ENCODE data around the gene SPTBN4. TPM values are rescaled to one million over a fixed set of nuclear protein-coding genes. Genes with fewer than 3 reads are reported as not detected.

Gene SPTBN4
- total RNA-seq, 4 donors from 2014 or later, result 4.7 to 9.4 (median 5.9) TPM

- H3K9me3 ChIP-seq, result no peaks in the 10 kb centered on the region
- no peaks in the 10 kb centered on the region for H3K36me3 ChIP-seq
- no peak overlapping the region for H3K27ac ChIP-seq
- WGBS, 2 donors (ENCODE audit: low coverage in 1 of 2), result 89% methylated on average over 3 of the region's 3 CpGs; no CpG with 5 or more reads in 1 of the 2 donors
- H3K27me3 ChIP-seq, result no peaks in the 10 kb centered on the region
- no peak for ATAC-seq
- TF ChIP-seq EP300 (IDR thresholded peaks at IDR 0.05), result no peak
- H3K4me1 ChIP-seq, result peaks cover 0 to 5% (median 0%) of the 10 kb centered on the region in 3 donors
- no peak overlapping the region for H3K4me3 ChIP-seq
Measured at GRCh38 chr19:40486017-40486416, 19.2 kb downstream of the SPTBN4 start.

GRCh38 chr19:40489882-40490230 lies 23.1 kb downstream of the SPTBN4 start:
- Histone ChIP-seq H3K9me3 (no peaks in the 10 kb centered on the region), H3K36me3 (peaks cover 0 to 19% of the 10 kb centered on the region in 2 donors), H3K4me3 (no peak overlapping the region), H3K27ac (no peak overlapping the region), H3K4me1 (peaks cover 0 to 5% (median 0%) of the 10 kb centered on the region in 3 donors), H3K27me3 (no peaks in the 10 kb centered on the region)
- WGBS, 2 donors (ENCODE audit: low coverage in 1 of 2), result 32 to 67% methylated on average over 1 to 5 of the region's 25 CpGs
- no peak for ATAC-seq
- no peak for TF ChIP-seq CTCF (IDR thresholded peaks at IDR 0.05)
- no peak for TF ChIP-seq POLR2AphosphoS5 (IDR thresholded peaks at IDR 0.05)
- TF ChIP-seq POLR2A (IDR thresholded peaks at IDR 0.05), result no peak
- TF ChIP-seq EP300 (IDR thresholded peaks at IDR 0.05), result no peak

- ATAC-seq, result no peak
- WGBS, 2 donors (ENCODE audit: low coverage in 1 of 2), result 95 to 100% methylated on average over 2 of the region's 3 CpGs
Measured at GRCh38 chr19:40492274-40492673, 25.5 kb downstream of the SPTBN4 start.

GRCh38 chr19:40493778-40494177 lies 27.0 kb downstream of the SPTBN4 start:
- Histone ChIP-seq H3K27ac (no peak overlapping the region), H3K4me3 (no peak overlapping the region), H3K27me3 (no peaks in the 10 kb centered on the region), H3K4me1 (no peaks in the 10 kb centered on the region), H3K9me3 (no peaks in the 10 kb centered on the region), H3K36me3 (peaks cover 0 to 53% of the 10 kb centered on the region in 2 donors)
- WGBS, 2 donors (ENCODE audit: low coverage in 1 of 2), result 71 to 72% methylated on average over 1 to 2 of the region's 4 CpGs
- ATAC-seq, result no peak
- no peak for TF ChIP-seq CTCF (IDR thresholded peaks at IDR 0.05)
- no peak for TF ChIP-seq POLR2AphosphoS5 (IDR thresholded peaks at IDR 0.05)

More at GRCh38 chr19:40492274-40492673, 25.5 kb downstream of the SPTBN4 start:
- peaks cover 0 to 5% (median 0%) of the 10 kb centered on the region in 3 donors for H3K4me1 ChIP-seq
- TF ChIP-seq CTCF (IDR thresholded peaks at IDR 0.05), result no peak
- TF ChIP-seq POLR2A (IDR thresholded peaks at IDR 0.05), result no peak
- no peak for TF ChIP-seq POLR2AphosphoS5 (IDR thresholded peaks at IDR 0.05)
- no peak for TF ChIP-seq EP300 (IDR thresholded peaks at IDR 0.05)
- H3K27me3 ChIP-seq, result no peaks in the 10 kb centered on the region
- H3K27ac ChIP-seq, result no peak overlapping the region
- no peak overlapping the region for H3K4me3 ChIP-seq
- no peaks in the 10 kb centered on the region for H3K9me3 ChIP-seq
- peaks cover 0 to 41% of the 10 kb centered on the region in 2 donors for H3K36me3 ChIP-seq

- no peaks in the 10 kb centered on the region for H3K27me3 ChIP-seq
- no peaks in the 10 kb centered on the region for H3K9me3 ChIP-seq
- WGBS, 2 donors (ENCODE audit: low coverage in 1 of 2), result 71 to 90% methylated on average over 1 of the region's 1 CpG
- ATAC-seq, result no peak
- H3K4me3 ChIP-seq, result no peak overlapping the region
- TF ChIP-seq POLR2A (IDR thresholded peaks at IDR 0.05), result no peak
- TF ChIP-seq EP300 (IDR thresholded peaks at IDR 0.05), result no peak
- TF ChIP-seq POLR2AphosphoS5 (IDR thresholded peaks at IDR 0.05), result no peak
- no peak for TF ChIP-seq CTCF (IDR thresholded peaks at IDR 0.05)
- H3K27ac ChIP-seq, result no peak overlapping the region
- peaks cover 0 to 55% of the 10 kb centered on the region in 2 donors for H3K36me3 ChIP-seq
- no peaks in the 10 kb centered on the region for H3K4me1 ChIP-seq
Measured at GRCh38 chr19:40494191-40494838, 27.5 kb downstream of the SPTBN4 start.

Data from gastroesophageal sphincter (tissue), 4 donors.